ENCODE data around the gene RIGI. TPM values are rescaled to one million over a fixed set of nuclear protein-coding genes. Genes with fewer than 3 reads are reported as not detected.

RIGI gene
- total and polyA plus RNA-seq, 2 of the 4 experiments (the other 2 are of a cell fraction), result 4.8 to 13.6 TPM

- peak; percentile 77 for TF ChIP-seq CTCF (conservative IDR thresholded peaks at IDR 0.05; ENCODE audit: low read depth, low read length)
Measured at GRCh38 chr9:32571969-32572899, 46.2 kb upstream of the RIGI start (continued).

DNA sequence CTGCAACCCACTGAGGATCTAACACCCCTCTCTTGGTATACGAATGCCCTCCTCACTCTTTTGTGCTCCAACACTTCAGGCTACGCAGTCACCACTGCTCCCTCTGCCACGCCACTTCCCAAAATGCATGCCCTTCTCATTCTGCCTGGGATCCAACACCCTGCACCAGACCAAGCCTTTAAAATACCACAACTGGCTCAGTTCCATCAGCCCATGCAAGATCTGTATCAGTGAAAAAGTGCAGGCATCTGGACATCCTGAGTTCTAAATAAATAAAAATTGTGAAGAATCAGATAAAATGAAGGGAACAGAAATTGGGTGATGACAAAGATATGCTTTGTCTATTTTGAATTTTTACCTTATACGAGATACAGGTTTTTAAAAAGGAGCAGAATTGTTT, 44.3 kb upstream of the RIGI start:
- Histone ChIP-seq H4K91ac (ENCODE audit: insufficient read depth, low read depth, low read length) (no peak overlapping the region), H3K4ac (ENCODE audit: low read depth, low read length) (no peak overlapping the region), H4K5ac (ENCODE audit: low read depth, low read length) (no peak overlapping the region), H3K27me3 (ENCODE audit: control insufficient read depth, insufficient read depth, low read length) (no peaks in the 10 kb centered on the region), H2BK15ac (ENCODE audit: low read depth, low read length) (no peak overlapping the region), H2BK5ac (ENCODE audit: low read depth, low read length, poor library complexity, severe bottlenecking) (no peak overlapping the region), H3K9ac (ENCODE audit: low read depth, low read length) (no peak overlapping the region), H3K36me3 (ENCODE audit: control insufficient read depth, insufficient read depth, low read length) (peaks cover 25% of the 10 kb centered on the region), H2AK5ac (ENCODE audit: low read depth, low read length) (no peak overlapping the region), H3K9me1 (ENCODE audit: insufficient read depth, low read length) (no peaks in the 10 kb centered on the region), H3K4me3 (ENCODE audit: insufficient read depth, low read depth, low read length) (no peak overlapping the region), H4K20me1 (ENCODE audit: insufficient read depth, low read length) (peaks cover 3% of the 10 kb centered on the region; the same call in 1 of the 2 replicates), H3K27ac (ENCODE audit: insufficient read depth, low read length) (no peak overlapping the region), H3K23ac (ENCODE audit: low read depth, low read length) (no peak overlapping the region), H3K9me3 (ENCODE audit: control insufficient read depth, insufficient read depth, low read length) (no peaks in the 10 kb centered on the region), H3K18ac (ENCODE audit: low read depth, low read length) (no peak overlapping the region), H2BK120ac (ENCODE audit: low read depth, low read length) (no peak overlapping the region), H3K4me2 (ENCODE audit: low read depth, low read length) (no peak overlapping the region), H2AK9ac (replicated peaks; ENCODE audit: low read depth, low read length, poor library complexity) (no peak overlapping the region), H3K4me1 (ENCODE audit: control insufficient read depth, insufficient read depth, low read length) (no peaks in the 10 kb centered on the region), H3K14ac (replicated peaks; ENCODE audit: low read depth, low read length) (no peak overlapping the region), H2BK20ac (ENCODE audit: low read depth, low read length) (no peak overlapping the region), H2AFZ (replicated peaks; ENCODE audit: low read length, poor library complexity) (no peak overlapping the region), H3K56ac (ENCODE audit: extremely low read depth, insufficient read depth, low read length) (no peak overlapping the region), H4K8ac (ENCODE audit: low read depth in 2 of 2, low read length in 2 of 2) (no peak overlapping the region), H3K79me1 (ENCODE audit: low read depth in 1 of 2, low read length in 2 of 2) (peaks cover 5 to 26% of the 10 kb centered on the region in 2 experiments)
- in situ Hi-C loops (cut with MboI; ENCODE audit: low sequenced_read_pairs) (no loop called here), dilution Hi-C loops (cut with HindIII; ENCODE audit: low sequenced_read_pairs, unreplicated experiment) (loop anchor here (25.0 kb wide), 1 partner anchor 133 kb away; no protein-coding TSS in a partner anchor), intact Hi-C loops (cut with micrococcal nuclease) (loop anchor here (5.0 kb wide), 1 partner anchor 138 kb away; no protein-coding TSS in a partner anchor)
- DNase-seq (no peak), ATAC-seq (ENCODE audit: low read depth) (no peak)
- BruUV-seq (replicated peaks), result no TSS peak
- 100% methylated on average over 3 of the region's 4 CpGs; no CpG with 5 or more reads in 1 of the 2 experiments for WGBS, 2 experiments (ENCODE audit: extremely low coverage in 2 of 2, insufficient read length in 1 of 2)
- ChIA-PET CTCF (no interaction called here), POLR2A (ENCODE audit: unreplicated experiment) (no interaction called here)
- no peak for TF ChIP-seq MAFK (IDR thresholded peaks at IDR 0.05; ENCODE audit: low read depth, low read length)
- TF ChIP-seq MXI1 (IDR thresholded peaks at IDR 0.05; ENCODE audit: borderline replicate concordance, low read depth, low read length), result no peak
- TF ChIP-seq FOS (IDR thresholded peaks at IDR 0.05; ENCODE audit: low read depth, low read length), result no peak
- TF ChIP-seq CEBPB (IDR thresholded peaks at IDR 0.05; ENCODE audit: low read depth, low read length), result no peak
- TF ChIP-seq CTCF (conservative IDR thresholded peaks at IDR 0.05; ENCODE audit: low read depth, low read length), result no peak
- TF ChIP-seq RFX5 (IDR thresholded peaks at IDR 0.05; ENCODE audit: low read depth, low read length), result no peak
- TF ChIP-seq MAZ (IDR thresholded peaks at IDR 0.05; ENCODE audit: borderline replicate concordance, low read depth, low read length), result no peak
- no peak for TF ChIP-seq CHD1 (IDR thresholded peaks at IDR 0.05; ENCODE audit: low read depth, low read length)
- TF ChIP-seq POLR2A (IDR thresholded peaks at IDR 0.05; ENCODE audit: low read depth, low read length), result no peak
- TF ChIP-seq BHLHE40 (IDR thresholded peaks at IDR 0.05; ENCODE audit: low read depth, low read length), result no peak
- TF ChIP-seq SMC3 (IDR thresholded peaks at IDR 0.05; ENCODE audit: low read depth, low read length), result no peak
